H7 (cell line): ENCODE results near the gene HECW1. TPM values are rescaled to one million over a fixed set of nuclear protein-coding genes. Genes with fewer than 3 reads are reported as not detected.
"Not testable (repeated sequence)": the region's sequence is repeated elsewhere in the genome, so short reads cannot be mapped to it uniquely, and the experiment has no call there.

ENCODE experiments used
- DNase-seq: peaks from one replicate; pipeline ENCODE4 v3.0.0; 2012
- H3K27me3 ChIP-seq: 2 replicates; pipeline ENCODE4 v1.6.0; 2011; ENCODE audit warnings: mild to moderate bottlenecking, low read length; ENCODE audit not compliant: control insufficient read depth, insufficient read depth
- H3K36me3 ChIP-seq: replicated peaks from 2 replicates; pipeline ENCODE4 v1.5.1; 2011; ENCODE audit warnings: low read length; ENCODE audit not compliant: control insufficient read depth, insufficient read depth
- H3K4me3 ChIP-seq: 2 replicates; pipeline ENCODE4 v1.5.1; 2011; ENCODE audit warnings: low read depth, mild to moderate bottlenecking, control low read depth, low read length, moderate library complexity; ENCODE audit not compliant: insufficient read depth
- total RNA-seq: library from RNA; depleted of rRNA; stranded (reverse); fragments of >200 nt; shearing (Covaris generic); gene quantifications from 2 replicates; pipeline ENCODE4 v1.2.3, GENCODE V29; 2014

Gene HECW1
- total RNA-seq, 1 experiment from 2014 or later: 4.3 TPM

DNA sequence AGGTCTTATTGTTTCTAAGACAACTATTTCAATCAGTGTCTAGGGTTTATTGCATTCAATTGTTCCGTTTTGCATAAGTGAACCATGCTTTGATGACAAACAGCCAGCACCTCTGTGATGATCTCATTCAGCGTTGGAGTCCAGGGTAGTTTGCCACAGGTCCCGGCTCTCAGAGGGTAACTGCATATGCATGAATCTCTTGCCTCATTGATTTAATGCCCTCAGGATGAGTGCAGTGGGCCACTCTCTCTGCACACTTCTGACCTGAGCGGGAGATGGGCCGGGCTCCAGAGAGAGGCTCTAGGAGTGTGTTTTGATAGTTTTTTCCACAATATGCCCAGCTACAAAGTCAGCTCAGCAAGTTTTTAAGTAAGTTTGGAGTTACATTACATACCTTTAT, 83.9 kb downstream of the HECW1 start:
- Histone ChIP-seq H3K4me3 (no peak overlapping the region), H3K36me3 (no peaks in the 10 kb centered on the region), H3K27me3 (no peaks in the 10 kb centered on the region)
- DNase-seq: no peak

DNA sequence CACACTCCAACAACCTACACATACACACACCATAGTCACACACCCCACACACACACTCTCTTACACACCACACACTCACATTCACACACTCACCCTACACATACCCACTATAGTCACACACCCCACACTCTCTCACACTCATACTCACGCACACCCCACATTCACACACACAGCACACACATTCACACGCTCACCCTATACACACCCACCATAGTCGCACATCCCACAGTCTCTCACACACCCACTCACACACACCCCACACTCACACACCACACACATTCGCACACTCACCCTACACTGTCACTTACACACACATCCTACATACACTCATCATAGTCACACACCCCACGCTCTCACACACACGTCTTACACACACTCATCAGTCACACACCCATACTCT, 85.6 kb downstream of the HECW1 start:
- Histone ChIP-seq H3K36me3 (no peaks in the 10 kb centered on the region), H3K27me3 (no peaks in the 10 kb centered on the region), H3K4me3 (no peak overlapping the region)
- no peak for DNase-seq

DNA sequence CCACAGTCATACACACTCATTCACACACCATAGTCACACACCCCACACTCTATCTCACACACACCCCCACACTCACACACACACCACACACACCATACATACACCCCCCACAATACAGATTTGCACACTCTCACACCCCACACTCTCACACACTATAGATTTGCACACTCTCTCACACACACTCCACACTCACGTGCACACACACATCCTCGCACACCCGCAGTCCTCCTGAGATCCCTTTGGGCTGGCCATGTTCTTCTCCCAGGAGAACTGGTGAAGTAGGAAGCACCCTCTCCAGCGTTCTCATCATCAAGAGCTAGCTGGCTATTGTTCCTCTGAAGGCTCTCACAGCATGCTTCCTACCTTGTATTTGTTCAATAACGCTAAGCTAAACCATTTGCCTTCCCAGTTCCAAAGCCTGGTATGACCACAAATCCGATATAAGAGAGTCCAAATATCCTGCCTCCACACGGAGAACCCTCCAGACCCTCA, 86.2 kb downstream of the HECW1 start:
- no peaks in the 10 kb centered on the region for H3K36me3 ChIP-seq
- no peak for DNase-seq
- H3K27me3 ChIP-seq: no peaks in the 10 kb centered on the region
- no peak overlapping the region for H3K4me3 ChIP-seq

DNA sequence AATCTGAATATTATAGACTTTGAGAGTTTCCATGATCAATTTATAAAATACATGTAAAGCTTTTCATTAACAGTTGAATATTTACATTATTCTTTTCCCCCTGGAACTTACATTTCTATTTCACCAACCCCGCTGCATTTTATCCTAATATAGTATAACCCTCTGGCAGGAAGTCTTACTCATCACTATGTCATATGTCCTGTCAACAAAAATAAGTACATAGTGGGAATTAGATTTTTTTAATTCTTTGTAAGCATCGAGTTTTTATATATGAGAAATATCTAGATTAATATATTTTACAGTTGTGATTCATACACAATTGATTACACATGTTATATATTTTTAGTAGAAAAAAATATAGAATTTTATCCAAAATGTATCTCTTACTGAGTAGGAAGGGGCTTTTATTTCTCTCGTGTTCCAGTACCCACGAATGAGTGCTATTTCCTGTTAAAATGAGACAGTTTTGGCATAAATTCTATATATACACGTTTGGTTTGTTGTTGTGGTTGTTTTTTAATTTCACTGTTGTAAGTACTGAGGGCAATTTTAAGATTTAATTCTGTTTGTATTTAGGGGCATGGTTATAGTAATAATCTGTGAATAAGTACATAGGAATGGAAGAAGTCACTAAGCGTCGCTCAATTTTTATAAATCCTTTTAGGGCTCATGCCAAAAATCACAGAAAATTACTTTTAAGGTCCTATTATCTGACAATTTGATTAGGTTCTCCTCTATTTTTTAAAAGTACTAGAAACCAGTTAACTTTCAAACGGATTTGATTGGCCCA, 87.1 kb downstream of the HECW1 start:
- no peaks in the 10 kb centered on the region for H3K36me3 ChIP-seq
- H3K27me3 ChIP-seq: no peaks in the 10 kb centered on the region
- H3K4me3 ChIP-seq: no peak overlapping the region
- no peak for DNase-seq

DNA sequence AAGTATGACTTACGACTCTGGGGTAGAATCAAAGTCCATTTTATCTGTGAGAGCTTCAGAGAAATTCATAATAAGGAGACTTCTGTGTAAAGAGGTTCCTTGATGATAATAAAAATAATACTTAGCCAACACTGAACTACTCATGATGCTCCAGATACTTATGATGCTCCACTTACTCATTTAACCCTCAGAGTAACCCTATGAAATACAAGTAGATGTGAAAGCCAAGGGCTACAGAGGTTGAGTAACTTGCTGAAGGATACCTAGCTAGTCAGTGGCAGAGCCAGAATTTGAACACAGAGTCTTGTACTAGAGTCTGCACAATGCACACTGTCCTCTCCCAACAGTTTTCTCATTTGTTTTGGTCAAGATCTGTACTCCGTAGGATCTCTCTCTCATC, 89.5 kb downstream of the HECW1 start:
- H3K36me3 ChIP-seq: no peaks in the 10 kb centered on the region
- no peaks in the 10 kb centered on the region for H3K27me3 ChIP-seq
- DNase-seq: no peak
- H3K4me3 ChIP-seq: no peak overlapping the region

DNA sequence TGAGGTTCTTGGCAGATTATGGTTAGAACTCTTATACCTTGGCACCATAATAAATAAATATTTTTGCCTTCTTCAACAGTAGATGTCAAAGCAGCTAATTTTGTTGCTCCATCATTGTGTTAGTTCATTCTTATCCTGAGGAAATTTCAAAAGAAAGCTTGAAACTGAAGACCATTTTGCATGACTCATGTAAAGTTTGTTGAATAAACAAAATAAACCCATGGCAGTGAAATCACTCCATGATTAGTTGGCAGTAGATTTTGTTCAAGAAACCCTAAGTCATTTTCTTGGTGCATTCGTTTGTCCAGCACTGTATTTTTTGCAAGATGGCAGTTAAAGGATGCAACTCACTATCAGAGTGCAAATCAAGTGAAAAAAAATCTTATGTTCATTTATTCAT, 91.6 kb downstream of the HECW1 start:
- Histone ChIP-seq H3K36me3 (no peaks in the 10 kb centered on the region), H3K27me3 (no peaks in the 10 kb centered on the region), H3K4me3 (no peak overlapping the region)
- DNase-seq: no peak

DNA sequence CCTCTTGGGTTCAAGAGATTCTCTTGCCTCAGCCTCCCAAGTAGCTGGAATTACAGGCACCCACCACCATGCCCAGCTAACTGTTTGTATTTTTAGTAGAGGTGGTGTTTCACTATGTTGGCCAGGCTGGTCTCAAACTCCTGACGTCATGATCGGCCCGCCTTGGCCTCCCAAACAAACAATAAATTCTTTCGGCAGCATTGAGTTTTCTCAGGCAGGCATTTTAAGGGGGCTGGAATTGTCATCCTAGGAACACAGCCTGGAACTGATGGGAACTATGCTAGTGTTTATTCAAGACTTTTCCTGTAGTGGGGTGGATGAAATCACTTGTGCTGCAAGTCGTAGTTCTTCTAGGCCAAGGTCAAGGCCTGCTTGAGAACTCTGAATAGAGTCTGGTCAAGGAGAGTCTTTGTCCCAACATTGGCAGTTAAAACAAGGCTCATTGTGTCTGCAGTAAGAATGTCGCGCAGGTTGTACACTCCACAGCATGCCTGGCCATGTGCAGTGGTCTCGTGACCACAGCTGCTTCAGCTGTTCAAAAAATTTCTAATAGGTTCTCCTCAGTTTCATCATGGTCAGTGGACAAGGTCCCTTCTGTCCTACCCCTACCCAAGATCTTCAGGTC, 92.8 kb downstream of the HECW1 start:
- Histone ChIP-seq H3K36me3 (no peaks in the 10 kb centered on the region), H3K4me3 (no peak overlapping the region), H3K27me3 (no peaks in the 10 kb centered on the region)
- no peak for DNase-seq

DNA sequence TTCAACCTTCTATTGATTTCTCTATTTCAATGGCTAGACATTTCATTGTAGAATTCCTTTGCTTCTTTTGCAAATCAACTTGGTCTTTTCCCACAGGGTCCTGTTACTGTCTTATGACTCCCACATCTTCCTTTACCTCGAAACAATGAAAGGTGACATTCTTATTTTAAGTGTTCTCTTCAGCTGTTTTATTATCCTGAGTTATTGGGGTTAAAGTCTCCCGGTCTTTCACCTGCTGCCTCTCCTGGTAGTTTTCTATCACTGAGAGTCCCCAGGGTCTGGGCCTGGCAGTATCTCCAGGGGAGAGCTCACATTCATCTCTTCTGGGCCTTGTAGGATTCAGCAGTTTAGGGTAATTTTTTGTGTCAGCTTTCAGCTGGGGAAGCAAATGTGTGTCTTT, 95.8 kb downstream of the HECW1 start:
- DNase-seq: no peak
- Histone ChIP-seq H3K27me3 (no peaks in the 10 kb centered on the region), H3K36me3 (no peaks in the 10 kb centered on the region), H3K4me3 (no peak overlapping the region)

DNA sequence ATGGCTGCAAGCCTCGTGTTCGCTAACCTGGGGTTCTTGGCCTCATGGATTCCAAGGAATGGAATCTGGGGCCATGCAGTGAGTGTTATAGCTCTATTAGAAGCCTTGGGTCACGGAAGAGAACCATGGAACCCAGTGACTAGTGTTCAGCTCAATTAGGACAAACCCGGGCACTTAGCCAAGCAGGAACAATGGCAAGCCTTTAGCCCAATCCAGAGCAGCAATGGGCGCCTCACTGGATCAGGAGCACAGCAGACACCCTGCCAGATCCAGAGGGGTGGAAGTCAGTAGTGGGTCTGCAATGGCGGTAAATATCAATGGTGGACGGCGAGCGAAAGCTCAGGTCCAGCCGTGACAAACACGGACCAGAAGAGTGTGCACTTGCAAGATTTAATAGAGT, 98.1 kb downstream of the HECW1 start:
- not testable (repeated sequence) for H3K36me3 ChIP-seq, H3K4me3 ChIP-seq, DNase-seq, H3K27me3 ChIP-seq

DNA sequence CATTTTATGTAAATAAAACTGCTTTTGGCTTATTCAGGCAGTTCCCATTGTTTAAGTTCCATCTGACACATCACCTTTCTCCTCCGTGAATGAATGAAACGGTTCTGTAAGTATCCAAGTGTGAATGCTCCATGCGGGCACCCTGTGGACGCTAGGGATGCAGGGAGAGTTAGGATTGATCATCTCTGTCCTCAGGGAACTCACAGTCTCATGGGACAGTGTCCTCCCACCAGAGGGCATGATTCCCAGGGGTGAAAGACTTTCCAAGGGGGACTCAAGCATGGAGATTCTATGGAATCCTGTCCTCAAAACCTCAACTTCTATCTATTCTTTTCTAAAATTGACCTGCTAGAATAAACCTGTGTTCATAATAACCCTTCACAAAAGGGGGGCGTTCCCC, 98.8 kb downstream of the HECW1 start:
- Histone ChIP-seq H3K27me3 (no peaks in the 10 kb centered on the region), H3K4me3 (no peak overlapping the region), H3K36me3 (no peaks in the 10 kb centered on the region)
- DNase-seq: peak; percentile 57

DNA sequence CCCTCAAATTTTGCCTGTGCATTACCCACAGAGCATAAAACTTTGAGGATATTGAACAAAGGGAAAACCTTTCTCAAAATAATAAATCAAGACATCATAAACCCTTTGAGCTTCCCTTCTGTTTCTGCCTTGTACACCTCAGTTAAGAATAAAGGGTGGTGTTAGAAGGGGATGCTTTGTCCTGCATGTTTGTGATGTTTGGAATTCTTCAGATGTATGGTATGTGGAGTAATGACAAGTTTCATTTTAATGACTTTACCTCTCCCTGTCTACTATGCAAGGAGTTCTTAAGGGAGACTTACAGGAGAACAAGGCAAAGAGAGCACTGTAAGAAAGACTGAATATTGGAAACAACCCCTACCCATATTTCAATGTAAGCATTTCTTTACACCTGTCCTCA, 99.2 kb downstream of the HECW1 start:
- no peak for DNase-seq
- H3K4me3 ChIP-seq: no peak overlapping the region
- H3K36me3 ChIP-seq: no peaks in the 10 kb centered on the region
- no peaks in the 10 kb centered on the region for H3K27me3 ChIP-seq

DNA sequence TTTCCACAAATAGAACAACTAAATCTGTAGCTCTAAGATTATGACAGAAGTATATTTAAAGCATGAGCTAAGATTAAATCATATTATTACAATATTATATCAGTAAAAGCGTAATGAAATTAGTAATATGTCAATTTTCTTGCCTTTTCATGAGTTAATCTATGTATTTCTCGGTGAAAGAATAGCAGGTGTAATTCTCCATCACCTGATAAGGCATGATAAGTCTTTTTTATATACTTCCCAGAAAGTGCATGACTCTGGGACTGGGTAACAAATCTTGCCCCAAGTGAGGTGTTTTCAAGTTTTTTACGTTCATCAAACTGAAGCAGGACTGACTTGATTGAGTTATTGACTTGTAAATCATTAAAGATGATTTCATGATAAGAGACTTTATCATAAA, 100.5 kb downstream of the HECW1 start:
- Histone ChIP-seq H3K4me3 (no peak overlapping the region), H3K36me3 (no peaks in the 10 kb centered on the region), H3K27me3 (no peaks in the 10 kb centered on the region)
- no peak for DNase-seq

DNA sequence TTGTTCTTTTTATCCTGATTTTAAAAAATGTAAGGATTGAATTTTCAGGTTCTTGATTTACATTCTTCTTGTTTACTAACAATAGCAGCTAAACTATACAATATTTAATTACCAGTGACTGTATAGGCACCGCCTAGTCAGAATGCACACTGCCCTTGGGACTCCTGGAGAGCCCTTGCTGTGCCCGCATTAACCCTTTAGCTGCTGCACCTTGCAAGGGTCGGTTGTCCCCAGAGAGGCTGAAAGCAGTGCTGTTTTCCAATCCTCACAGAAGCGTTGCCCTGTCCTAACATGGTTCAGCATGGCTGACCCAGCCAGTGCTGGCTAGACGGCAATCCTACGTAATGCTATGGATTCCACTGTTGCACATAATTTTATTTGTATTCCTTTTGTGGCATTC, 102.6 kb downstream of the HECW1 start:
- no peak overlapping the region for H3K4me3 ChIP-seq
- no peak for DNase-seq
- H3K27me3 ChIP-seq: no peaks in the 10 kb centered on the region
- no peaks in the 10 kb centered on the region for H3K36me3 ChIP-seq

DNA sequence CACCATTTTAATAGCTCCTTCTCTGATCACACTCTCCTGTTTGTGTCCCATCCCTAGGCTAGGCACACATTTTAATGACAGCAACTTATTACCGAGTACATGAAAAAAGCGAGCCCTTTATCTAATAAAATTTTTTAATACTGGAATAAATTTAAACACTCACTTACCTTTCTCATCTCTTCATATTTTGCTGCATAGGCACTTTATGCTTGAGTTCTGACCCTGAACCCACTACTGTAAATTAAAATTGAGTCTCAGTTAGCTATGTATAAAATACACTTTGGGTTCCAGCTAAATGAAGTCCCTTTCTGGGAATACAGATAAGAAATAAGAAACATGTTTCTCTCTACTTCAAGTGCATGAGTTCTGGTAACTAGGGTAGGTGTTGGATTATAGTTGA, 104.6 kb downstream of the HECW1 start:
- H3K4me3 ChIP-seq: no peak overlapping the region
- no peaks in the 10 kb centered on the region for H3K27me3 ChIP-seq
- no peaks in the 10 kb centered on the region for H3K36me3 ChIP-seq
- no peak for DNase-seq

DNA sequence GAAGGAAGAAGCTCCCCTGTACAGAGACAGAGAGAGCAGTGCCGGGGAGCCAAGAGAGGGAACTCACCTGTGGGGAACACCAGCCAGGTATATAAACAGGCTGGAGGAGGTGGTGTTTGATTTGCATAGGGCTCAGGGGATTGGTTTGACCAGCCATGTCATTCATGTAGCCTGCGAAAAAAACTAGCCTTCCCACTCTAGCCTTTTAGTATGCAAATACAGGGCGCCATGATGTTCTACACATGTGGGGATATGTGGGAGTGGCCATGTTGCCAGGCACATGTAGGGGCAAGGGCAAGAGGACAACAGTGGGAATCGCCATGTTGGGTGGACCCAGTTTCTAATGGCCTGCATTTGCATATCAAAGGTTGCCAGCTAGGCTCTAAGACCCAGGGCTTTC, 106.5 kb downstream of the HECW1 start:
- H3K36me3 ChIP-seq, H3K4me3 ChIP-seq, H3K27me3 ChIP-seq, DNase-seq: not testable (repeated sequence)
